Panc1 (cell line): Measurements from ENCODE around the gene ADD2.

ENCODE experiments used
- POLR2AphosphoS5 ChIP-seq: IDR thresholded peaks from 2 replicates; pipeline ENCODE4 v1.6.1; 2012; ENCODE audit warnings: mild to moderate bottlenecking, low read depth, low read length, moderate library complexity
- REST ChIP-seq, 2 experiments: IDR thresholded peaks; 2 replicates each; pipeline ENCODE4 v1.6.1; 2011 to 2012; ENCODE audit warnings: low read depth in 2 of 2, control low read depth in 1 of 2, low read length in 1 of 2, mild to moderate bottlenecking in 1 of 2, moderate library complexity in 1 of 2; ENCODE audit not compliant: insufficient read depth in 1 of 2
- SIN3A ChIP-seq: IDR thresholded peaks from 2 replicates; pipeline ENCODE4 v1.6.1; 2012; ENCODE audit warnings: low read depth, mild to moderate bottlenecking, low read length, moderate library complexity, borderline replicate concordance; ENCODE audit not compliant: insufficient read depth
- TCF7L2 ChIP-seq: IDR thresholded peaks from 2 replicates; pipeline ENCODE4 v1.6.1; 2011; ENCODE audit warnings: mild to moderate bottlenecking, low read depth, low read length, inconsistent platforms
- TF ChIP-seq, protein P1 (sequence below): fragments of 450-650 bp; IDR thresholded peaks from 2 replicates; pipeline ENCODE4 v1.5.1; 2017; ENCODE audit warnings: mild to moderate bottlenecking

DNA sequence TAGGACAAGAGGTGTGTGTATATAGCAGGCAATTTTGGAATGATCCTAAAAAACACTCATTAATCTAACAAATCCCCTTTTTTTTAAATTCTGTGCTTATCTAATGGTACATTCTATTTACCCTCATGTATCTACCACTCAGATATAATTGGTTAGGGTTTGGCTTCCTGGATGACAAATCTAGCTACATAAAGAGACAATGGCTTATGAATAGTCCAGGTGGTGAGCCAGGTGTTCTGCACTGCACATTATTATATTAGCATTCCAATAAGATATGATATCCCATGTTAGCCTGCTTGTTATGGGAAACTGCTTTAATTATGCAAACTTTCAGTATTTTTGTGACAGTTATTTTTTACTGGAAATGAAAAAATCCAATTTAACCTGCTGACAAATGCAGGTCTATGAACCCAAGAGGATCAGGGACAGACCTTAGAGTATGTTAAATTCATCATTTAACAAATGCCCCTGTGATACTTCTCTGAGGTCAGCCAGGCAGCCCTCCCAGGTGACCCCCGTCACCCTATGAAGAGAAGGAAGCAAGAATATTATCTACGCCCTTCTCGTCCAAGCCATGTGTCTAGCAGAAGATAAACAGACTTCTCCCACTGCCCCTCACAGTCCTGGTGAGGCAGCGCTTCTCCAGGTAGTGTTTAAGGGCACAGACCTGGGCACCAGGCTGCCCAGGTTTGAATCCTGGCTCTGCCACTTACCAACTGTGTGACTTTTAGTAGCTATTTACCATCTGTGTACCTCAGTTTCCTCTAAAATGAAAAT, 83.0 kb downstream of the ADD2 start:
- TF ChIP-seq REST (IDR thresholded peaks at IDR 0.05; ENCODE audit: insufficient read depth in 1 of 2, low read depth in 2 of 2, low read length in 1 of 2), result no peak
- TF ChIP-seq, protein P1, sequence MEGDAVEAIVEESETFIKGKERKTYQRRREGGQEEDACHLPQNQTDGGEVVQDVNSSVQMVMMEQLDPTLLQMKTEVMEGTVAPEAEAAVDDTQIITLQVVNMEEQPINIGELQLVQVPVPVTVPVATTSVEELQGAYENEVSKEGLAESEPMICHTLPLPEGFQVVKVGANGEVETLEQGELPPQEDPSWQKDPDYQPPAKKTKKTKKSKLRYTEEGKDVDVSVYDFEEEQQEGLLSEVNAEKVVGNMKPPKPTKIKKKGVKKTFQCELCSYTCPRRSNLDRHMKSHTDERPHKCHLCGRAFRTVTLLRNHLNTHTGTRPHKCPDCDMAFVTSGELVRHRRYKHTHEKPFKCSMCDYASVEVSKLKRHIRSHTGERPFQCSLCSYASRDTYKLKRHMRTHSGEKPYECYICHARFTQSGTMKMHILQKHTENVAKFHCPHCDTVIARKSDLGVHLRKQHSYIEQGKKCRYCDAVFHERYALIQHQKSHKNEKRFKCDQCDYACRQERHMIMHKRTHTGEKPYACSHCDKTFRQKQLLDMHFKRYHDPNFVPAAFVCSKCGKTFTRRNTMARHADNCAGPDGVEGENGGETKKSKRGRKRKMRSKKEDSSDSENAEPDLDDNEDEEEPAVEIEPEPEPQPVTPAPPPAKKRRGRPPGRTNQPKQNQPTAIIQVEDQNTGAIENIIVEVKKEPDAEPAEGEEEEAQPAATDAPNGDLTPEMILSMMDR, result no peak
- TF ChIP-seq POLR2AphosphoS5, result no peak
- no peak for TF ChIP-seq SIN3A
- TF ChIP-seq TCF7L2, result no peak
